GM12801 (cell line): ENCODE measurements around the gene ADAMTS2.

Source experiments
- CTCF ChIP-seq: IDR thresholded peaks from one replicate; pipeline ENCODE4 v1.5.1; 2011; ENCODE audit warnings: control low read depth; ENCODE audit not compliant: insufficient read length; ENCODE audit errors: extremely low read depth

Gene ADAMTS2

GRCh38 chr5:179112469-179113142 is 232.7 kb downstream of the ADAMTS2 start:
- no peak for TF ChIP-seq CTCF

GRCh38 chr5:179111267-179112207 is 233.7 kb downstream of the ADAMTS2 start:
- TF ChIP-seq CTCF, result no peak

- TF ChIP-seq CTCF, result no peak
Measured at GRCh38 chr5:179110528-179110927, 234.7 kb downstream of the ADAMTS2 start.

- TF ChIP-seq CTCF, result no peak
Measured at GRCh38 chr5:179089502-179089901, 255.8 kb downstream of the ADAMTS2 start.

- TF ChIP-seq CTCF, result no peak
Measured at GRCh38 chr5:179080724-179081123, 264.5 kb downstream of the ADAMTS2 start.

- no peak for TF ChIP-seq CTCF
Measured at GRCh38 chr5:179079165-179079987, 265.9 kb downstream of the ADAMTS2 start.

GRCh38 chr5:179065703-179066102 is 279.6 kb downstream of the ADAMTS2 start:
- no peak for TF ChIP-seq CTCF
